RWPE2 (cell line): Measurements from ENCODE around the gene SPANXN4.

Experiments used
- ATAC-seq: fragments of 200-7000 bp; cut with Tn5 transposase; 3 replicates; pipeline ENCODE4 v1.9.1; 2021; ENCODE audit warnings: low read depth
- DNase-seq: peaks from one replicate; pipeline ENCODE4 v3.0.0-alpha.2; 2020; ENCODE audit warnings: low spot score
- H3K27ac ChIP-seq: fragments of 450-650 bp; 2 replicates; pipeline ENCODE4 v1.5.1; 2017; ENCODE audit warnings: mild to moderate bottlenecking; ENCODE audit not compliant: poor library complexity, severe bottlenecking
- H3K27me3 ChIP-seq: fragments of 250-450 bp; sonication (Bioruptor Pico); 2 replicates; pipeline ENCODE4 v1.5.1; 2021; ENCODE audit warnings: mild to moderate bottlenecking, moderate library complexity; ENCODE audit not compliant: insufficient read depth, poor library complexity, severe bottlenecking
- H3K36me3 ChIP-seq: fragments of 250-450 bp; sonication (Bioruptor Pico); 2 replicates; pipeline ENCODE4 v1.5.1; 2020; ENCODE audit warnings: low read depth, mild to moderate bottlenecking, moderate library complexity
- H3K4me1 ChIP-seq: fragments of 250-450 bp; sonication (Bioruptor Pico); 2 replicates; pipeline ENCODE4 v1.5.1; 2021; ENCODE audit warnings: mild to moderate bottlenecking, moderate library complexity; ENCODE audit not compliant: insufficient read depth, poor library complexity, severe bottlenecking
- H3K4me3 ChIP-seq: fragments of 250-450 bp; sonication (Bioruptor Pico); 2 replicates; pipeline ENCODE4 v1.5.1; 2021; ENCODE audit warnings: mild to moderate bottlenecking, moderate library complexity; ENCODE audit not compliant: severe bottlenecking
- H3K9me3 ChIP-seq: fragments of 250-450 bp; sonication (Bioruptor Pico); 2 replicates; pipeline ENCODE4 v1.5.1; 2021; ENCODE audit warnings: mild to moderate bottlenecking, moderate library complexity; ENCODE audit not compliant: severe bottlenecking
- CTCF ChIP-seq: fragments of 450-650 bp; IDR thresholded peaks from one replicate; pipeline ENCODE4 v1.5.1; 2017; ENCODE audit warnings: mild to moderate bottlenecking, moderate library complexity; ENCODE audit not compliant: poor library complexity, severe bottlenecking

SPANXN4 gene

GRCh38 chrX:143025628-143026027 is at the start of gene SPANXN4:
SPANXN4 (plus strand) TSS chrX:143025928; CDS start chrX:143026015, 87 bp downstream.
- no peaks in the 10 kb centered on the region for H3K27me3 ChIP-seq
- TF ChIP-seq CTCF = no peak

GRCh38 chrX:142977128-142977914 is 48.4 kb upstream of the SPANXN4 start:
- Histone ChIP-seq H3K36me3 (no peaks in the 10 kb centered on the region), H3K4me1 (no peaks in the 10 kb centered on the region), H3K27ac (no peak overlapping the region), H3K4me3 (no peak overlapping the region), H3K9me3 (no peaks in the 10 kb centered on the region), H3K27me3 (no peaks in the 10 kb centered on the region)
- no peak for TF ChIP-seq CTCF
- no peak for DNase-seq
- no peak for ATAC-seq

More at GRCh38 chrX:143025628-143026027, at the start of gene SPANXN4:
- no peak for DNase-seq
- no peaks in the 10 kb centered on the region for H3K36me3 ChIP-seq
- H3K4me3 ChIP-seq = no peak within 1 kb of the TSS
- H3K4me1 ChIP-seq = no peaks in the 10 kb centered on the region
- no peak for ATAC-seq
- no peak within 1 kb of the TSS for H3K27ac ChIP-seq
- H3K9me3 ChIP-seq = no peaks in the 10 kb centered on the region

- no peaks in the 10 kb centered on the region for H3K4me1 ChIP-seq
- ATAC-seq = no peak
- no peaks in the 10 kb centered on the region for H3K9me3 ChIP-seq
- H3K36me3 ChIP-seq = no peaks in the 10 kb centered on the region
- TF ChIP-seq CTCF = no peak
- no peaks in the 10 kb centered on the region for H3K27me3 ChIP-seq
- no peak overlapping the region for H3K4me3 ChIP-seq
- no peak overlapping the region for H3K27ac ChIP-seq
- no peak for DNase-seq
These were observed 47.5 kb upstream of the SPANXN4 start for GRCh38 chrX:142978130-142978684.

- H3K4me1 ChIP-seq = no peaks in the 10 kb centered on the region
- H3K4me3 ChIP-seq = no peak overlapping the region
- no peak overlapping the region for H3K27ac ChIP-seq
- no peaks in the 10 kb centered on the region for H3K36me3 ChIP-seq
- no peaks in the 10 kb centered on the region for H3K27me3 ChIP-seq
- no peak for TF ChIP-seq CTCF
- no peak for ATAC-seq
- no peak for DNase-seq
- H3K9me3 ChIP-seq = no peaks in the 10 kb centered on the region
These were observed 43.0 kb upstream of the SPANXN4 start for GRCh38 chrX:142982679-142983078.

GRCh38 chrX:142994988-142995387 is 30.7 kb upstream of the SPANXN4 start:
- H3K27me3 ChIP-seq = no peaks in the 10 kb centered on the region
- DNase-seq = no peak
- TF ChIP-seq CTCF = no peak

More at GRCh38 chrX:142994988-142995387, 30.7 kb upstream of the SPANXN4 start:
- Histone ChIP-seq H3K4me3 (no peak overlapping the region), H3K9me3 (no peaks in the 10 kb centered on the region), H3K36me3 (no peaks in the 10 kb centered on the region), H3K27ac (no peak overlapping the region), H3K4me1 (no peaks in the 10 kb centered on the region)
- no peak for ATAC-seq
